ENCODE measurements around the gene FNDC3A.

- TF ChIP-seq CTCF (IDR thresholded peaks at IDR 0.05): no peak
- TF ChIP-seq POLR2AphosphoS5 (IDR thresholded peaks at IDR 0.05): no peak
- TF ChIP-seq POLR2A (IDR thresholded peaks at IDR 0.05): no peak
Measured at GRCh38 chr13:49132479-49133002, 156.8 kb downstream of the FNDC3A start.

Measured in prostate gland (tissue), 2 donors.